GM23338 (cell line): ENCODE results near the gene NDUFA6. TPM values are rescaled to one million over a fixed set of nuclear protein-coding genes. Genes with fewer than 3 reads are reported as not detected.
"Not testable (repeated sequence)": the region's sequence is repeated elsewhere in the genome, so short reads cannot be mapped to it uniquely, and the experiment has no call there.

Experiments
- ATAC-seq: fragments of 200-7000 bp; cut with Tn5 transposase; 3 replicates; pipeline ENCODE4 v1.9.1; 2020
- DNase-seq: peaks from one replicate; pipeline ENCODE4 v3.0.0-alpha.2; 2015; ENCODE audit warnings: low spot score
- H2AFZ ChIP-seq: fragments of 200-600 bp; sonication (generic); 2 replicates; pipeline ENCODE4 v1.8.0; 2016; ENCODE audit warnings: antibody characterized with exemption, mild to moderate bottlenecking, moderate library complexity
- H3F3A ChIP-seq: fragments of 200-600 bp; sonication (generic); replicated peaks from 2 replicates; pipeline ENCODE4 v1.8.0; 2017; ENCODE audit warnings: antibody characterized with exemption, mixed run types, low read depth
- H3K27ac ChIP-seq: fragments of 200-600 bp; sonication (generic); 2 replicates; pipeline ENCODE4 v1.6.1; 2016; ENCODE audit warnings: low read depth
- H3K27me3 ChIP-seq: fragments of 200-600 bp; sonication (generic); 2 replicates; pipeline ENCODE4 v1.8.0; 2016; ENCODE audit warnings: mild to moderate bottlenecking, mixed run types, moderate library complexity; ENCODE audit not compliant: insufficient read depth
- H3K36me3 ChIP-seq: fragments of 200-600 bp; sonication (generic); 2 replicates; pipeline ENCODE4 v1.8.0; 2016; ENCODE audit warnings: mild to moderate bottlenecking; ENCODE audit not compliant: insufficient read depth
- H3K4me1 ChIP-seq: fragments of 200-600 bp; sonication (generic); 2 replicates; pipeline ENCODE4 v1.8.0; 2016; ENCODE audit warnings: mild to moderate bottlenecking, moderate library complexity; ENCODE audit not compliant: insufficient read depth
- H3K4me2 ChIP-seq: fragments of 200-600 bp; sonication (generic); 2 replicates; pipeline ENCODE4 v1.7.1; 2017; ENCODE audit warnings: mixed run types
- H3K4me3 ChIP-seq: fragments of 200-600 bp; sonication (generic); 2 replicates; pipeline ENCODE4 v1.6.1; 2016; ENCODE audit warnings: mixed run types
- H3K79me2 ChIP-seq: fragments of 200-600 bp; sonication (generic); replicated peaks from 2 replicates; pipeline ENCODE4 v1.8.0; 2017; ENCODE audit warnings: mild to moderate bottlenecking; ENCODE audit not compliant: insufficient read depth
- H3K9me2 ChIP-seq: fragments of 200-600 bp; sonication (generic); 2 replicates; pipeline ENCODE4 v1.8.0; 2017; ENCODE audit not compliant: insufficient read depth
- H4K20me1 ChIP-seq: fragments of 200-600 bp; sonication (generic); replicated peaks from 2 replicates; pipeline ENCODE4 v1.8.0; 2017; ENCODE audit warnings: mild to moderate bottlenecking; ENCODE audit not compliant: insufficient read depth
- H3K27ac Mint-ChIP-seq: 2 replicates; pipeline ENCODE4 v1.8.0; 2020; ENCODE audit warnings: inconsistent platforms, mild to moderate bottlenecking, moderate library complexity, mixed read lengths
- H3K27me3 Mint-ChIP-seq: 3 replicates; pipeline ENCODE4 v1.8.0; 2022; ENCODE audit warnings: low read depth, mild to moderate bottlenecking, moderate library complexity, mixed read lengths, inconsistent platforms; ENCODE audit not compliant: insufficient read depth, poor library complexity
- H3K36me3 Mint-ChIP-seq: 3 replicates; pipeline ENCODE4 v1.8.0; 2021; ENCODE audit warnings: low read depth, mild to moderate bottlenecking, inconsistent platforms, moderate library complexity, mixed read lengths
- H3K4me1 Mint-ChIP-seq: 3 replicates; pipeline ENCODE4 v1.8.0; 2020; ENCODE audit warnings: mild to moderate bottlenecking, inconsistent platforms, mixed read lengths
- H3K4me3 Mint-ChIP-seq: 3 replicates; pipeline ENCODE4 v1.8.0; 2021; ENCODE audit warnings: moderate library complexity, mild to moderate bottlenecking, inconsistent platforms, mixed read lengths
- H3K9me3 Mint-ChIP-seq: 3 replicates; pipeline ENCODE4 v1.8.0; 2020; ENCODE audit warnings: moderate library complexity, mild to moderate bottlenecking, inconsistent platforms, mixed read lengths
- ETS1 ChIP-seq: IDR thresholded peaks from 2 replicates; pipeline ENCODE4 v1.6.1; 2016; ENCODE audit warnings: antibody characterized with exemption
- EZH2 ChIP-seq: fragments of 200-600 bp; sonication (generic); IDR thresholded peaks from one replicate; pipeline ENCODE4 v1.8.0; 2017; ENCODE audit warnings: antibody characterized with exemption, mild to moderate bottlenecking, low read depth; ENCODE audit not compliant: unreplicated experiment
- EZH2phosphoT487 ChIP-seq: fragments of 200-600 bp; sonication (generic); IDR thresholded peaks from one replicate; pipeline ENCODE4 v1.8.1; 2018; ENCODE audit warnings: antibody characterized with exemption; ENCODE audit not compliant: unreplicated experiment
- JUNB ChIP-seq: IDR thresholded peaks from one replicate; pipeline ENCODE4 v1.6.1; 2016; ENCODE audit warnings: antibody characterized with exemption; ENCODE audit not compliant: unreplicated experiment
- NANOG ChIP-seq: IDR thresholded peaks from 2 replicates; pipeline ENCODE4 v1.6.1; 2016; ENCODE audit warnings: antibody characterized with exemption, borderline replicate concordance
- POLR2AphosphoS5 ChIP-seq: IDR thresholded peaks from 2 replicates; pipeline ENCODE4 v1.6.1; 2016; ENCODE audit warnings: antibody characterized with exemption, low read depth
- REST ChIP-seq: IDR thresholded peaks from one replicate; pipeline ENCODE4 v1.6.1; 2018; ENCODE audit warnings: antibody characterized with exemption; ENCODE audit not compliant: unreplicated experiment
- ZNF331 ChIP-seq: fragments of 250-450 bp; sonication (Bioruptor Pico); IDR thresholded peaks from 2 replicates; pipeline ENCODE4 v1.5.0; 2020; ENCODE audit warnings: low read depth, mild to moderate bottlenecking, moderate library complexity
- ZNF462 ChIP-seq: fragments of 250-450 bp; sonication (Bioruptor Pico); IDR thresholded peaks from 2 replicates; pipeline ENCODE4 v1.5.0; 2020; ENCODE audit warnings: mild to moderate bottlenecking, moderate library complexity
- polyA plus RNA-seq: library from polyadenylated mRNA; unstranded; fragments of >200 nt; fragmentation: Nextera tagmentation; extraction: Ambion mirVana; gene quantifications from 2 replicates; pipeline ENCODE4 v1.2.1, GENCODE V29; 2016
- total RNA-seq: library from RNA; depleted of rRNA; stranded (reverse); fragments of >200 nt; shearing (Covaris generic); gene quantifications from 2 replicates; pipeline ENCODE4 v1.2.3, GENCODE V29; 2014

The NDUFA6 gene
- total and polyA plus RNA-seq, 2 experiments from 2014 or later, result 69.8 to 433 TPM

- Histone ChIP-seq H3K36me3 (no peaks in the 10 kb centered on the region), H3K27ac (no peak overlapping the region), H3F3A (no peaks in the 10 kb centered on the region), H3K9me2 (no peaks in the 10 kb centered on the region), H3K4me1 (no peaks in the 10 kb centered on the region), H3K4me2 (peak overlapping the region; percentile 33; the same call in 1 of the 2 replicates), H3K79me2 (no peaks in the 10 kb centered on the region), H3K27me3 (peaks cover 12% of the 10 kb centered on the region; the same call in 1 of the 2 replicates), H2AFZ (no peak overlapping the region), H4K20me1 (no peaks in the 10 kb centered on the region), H3K4me3 (peak overlapping the region; percentile 5; the same call in 1 of the 2 replicates)
- Mint-ChIP-seq H3K36me3 (peaks cover 10% of the 10 kb centered on the region), H3K27ac (no peak overlapping the region), H3K27me3 (peaks cover 8% of the 10 kb centered on the region), H3K9me3 (peaks cover 26% of the 10 kb centered on the region), H3K4me1 (no peaks in the 10 kb centered on the region; the same call in 2 of the 3 replicates), H3K4me3 (no peak overlapping the region)
- ATAC-seq (peak; percentile 89), DNase-seq (peak; percentile 40)
- TF ChIP-seq REST (no peak), JUNB (no peak), POLR2AphosphoS5 (no peak), ZNF331 (CRISPR knock-in tag) (no peak), EZH2phosphoT487 (no peak), ETS1 (no peak), ZNF462 (CRISPR knock-in tag) (no peak), NANOG (no peak), EZH2 (no peak)
These were observed 18.3 kb upstream of the NDUFA6 start for GRCh38 chr22:42108848-42109247.

- peaks cover 30% of the 10 kb centered on the region for H3K36me3 Mint-ChIP-seq
- not testable (repeated sequence) for H3K4me1 Mint-ChIP-seq, ATAC-seq, H3K27me3 Mint-ChIP-seq, H3K27me3 ChIP-seq, H3K4me3 Mint-ChIP-seq, H3K4me2 ChIP-seq, H4K20me1 ChIP-seq, H3K27ac ChIP-seq, H3K27ac Mint-ChIP-seq, H3K4me3 ChIP-seq, H2AFZ ChIP-seq, DNase-seq, H3K4me1 ChIP-seq, H3F3A ChIP-seq, H3K79me2 ChIP-seq, H3K36me3 ChIP-seq, H3K9me2 ChIP-seq
- peaks cover 58% of the 10 kb centered on the region for H3K9me3 Mint-ChIP-seq
These were observed 13.8 kb upstream of the NDUFA6 start for GRCh38 chr22:42104332-42104860.
